Smooth muscle cell (in vitro differentiated cells): ENCODE data around the gene TNFRSF4. TPM values are rescaled to one million over a fixed set of nuclear protein-coding genes. Genes with fewer than 3 reads are reported as not detected.

Experiments used
- DNase-seq: peaks from one replicate; lab custom pipeline; 2025; ENCODE audit not compliant: unreplicated experiment; lab: John Stamatoyannopoulos, UW
- H2AFZ ChIP-seq: fragments of 200-600 bp; sonication (generic); 2 replicates; pipeline ENCODE4 v1.6.0; 2016; ENCODE audit warnings: antibody characterized with exemption, low read depth, mild to moderate bottlenecking
- H3F3A ChIP-seq: fragments of 200-600 bp; sonication (generic); 2 replicates; pipeline ENCODE4 v1.6.0; 2017; ENCODE audit warnings: antibody characterized with exemption, low read depth
- H3K27ac ChIP-seq: fragments of 200-600 bp; sonication (generic); 2 replicates; pipeline ENCODE4 v1.5.1; 2016; ENCODE audit warnings: low read depth, mild to moderate bottlenecking
- H3K27me3 ChIP-seq: fragments of 200-600 bp; sonication (generic); 2 replicates; pipeline ENCODE4 v1.6.1; 2016; ENCODE audit warnings: low read depth, mild to moderate bottlenecking
- H3K36me3 ChIP-seq: fragments of 200-600 bp; sonication (generic); 2 replicates; pipeline ENCODE4 v1.5.1; 2016; ENCODE audit warnings: low read depth
- H3K4me1 ChIP-seq: fragments of 200-600 bp; sonication (generic); 2 replicates; pipeline ENCODE4 v1.5.1; 2016; ENCODE audit warnings: low read depth
- H3K4me2 ChIP-seq: fragments of 200-600 bp; sonication (generic); 2 replicates; pipeline ENCODE4 v1.6.0; 2016; ENCODE audit warnings: mild to moderate bottlenecking
- H3K4me3 ChIP-seq: fragments of 200-600 bp; sonication (generic); 2 replicates; pipeline ENCODE4 v1.5.1; 2016; ENCODE audit warnings: mild to moderate bottlenecking
- H3K79me2 ChIP-seq: fragments of 200-600 bp; sonication (generic); 2 replicates; pipeline ENCODE4 v1.6.0; 2016; ENCODE audit warnings: low read depth, mild to moderate bottlenecking
- H3K9ac ChIP-seq: fragments of 200-600 bp; sonication (generic); 2 replicates; pipeline ENCODE4 v1.6.0; 2016; ENCODE audit warnings: low read depth
- H3K9me3 ChIP-seq: fragments of 200-600 bp; sonication (generic); replicated peaks from 2 replicates; pipeline ENCODE4 v1.5.1; 2016; ENCODE audit warnings: low read depth
- H4K20me1 ChIP-seq: fragments of 200-600 bp; sonication (generic); 2 replicates; pipeline ENCODE4 v1.6.0; 2016; ENCODE audit warnings: low read depth
- CTCF ChIP-seq: fragments of 200-600 bp; sonication (generic); IDR thresholded peaks from 2 replicates; pipeline ENCODE4 v1.5.1; 2017; ENCODE audit warnings: borderline replicate concordance, mild to moderate bottlenecking, antibody characterized with exemption; ENCODE audit not compliant: insufficient read depth, poor library complexity, severe bottlenecking
- WGBS: methylation state at CpG from one replicate; pipeline ENCODE4 v1.1.7; 2016; ENCODE audit warnings: low lambda C conversion rate; 5-methylcytosine and 5-hydroxymethylcytosine counted together
- polyA plus RNA-seq: library from polyadenylated mRNA; unstranded; fragments of >200 nt; fragmentation: Nextera tagmentation; extraction: Ambion mirVana; gene quantifications from 2 replicates; pipeline ENCODE4 v1.2.1, GENCODE V29; 2016
- total RNA-seq: library from RNA; depleted of rRNA; stranded (reverse); fragments of >200 nt; gene quantifications from 2 replicates; pipeline ENCODE4 v1.2.3, GENCODE V29; 2014

Gene TNFRSF4
- total and polyA plus RNA-seq, 2 experiments from 2014 or later: not detected

GRCh38 chr1:1259119-1259488 is 45.2 kb upstream of the TNFRSF4 start:
- 98% methylated on average over 22 of the region's 22 CpGs for WGBS
- peaks cover 80% of the 10 kb centered on the region for H4K20me1 ChIP-seq

DNA sequence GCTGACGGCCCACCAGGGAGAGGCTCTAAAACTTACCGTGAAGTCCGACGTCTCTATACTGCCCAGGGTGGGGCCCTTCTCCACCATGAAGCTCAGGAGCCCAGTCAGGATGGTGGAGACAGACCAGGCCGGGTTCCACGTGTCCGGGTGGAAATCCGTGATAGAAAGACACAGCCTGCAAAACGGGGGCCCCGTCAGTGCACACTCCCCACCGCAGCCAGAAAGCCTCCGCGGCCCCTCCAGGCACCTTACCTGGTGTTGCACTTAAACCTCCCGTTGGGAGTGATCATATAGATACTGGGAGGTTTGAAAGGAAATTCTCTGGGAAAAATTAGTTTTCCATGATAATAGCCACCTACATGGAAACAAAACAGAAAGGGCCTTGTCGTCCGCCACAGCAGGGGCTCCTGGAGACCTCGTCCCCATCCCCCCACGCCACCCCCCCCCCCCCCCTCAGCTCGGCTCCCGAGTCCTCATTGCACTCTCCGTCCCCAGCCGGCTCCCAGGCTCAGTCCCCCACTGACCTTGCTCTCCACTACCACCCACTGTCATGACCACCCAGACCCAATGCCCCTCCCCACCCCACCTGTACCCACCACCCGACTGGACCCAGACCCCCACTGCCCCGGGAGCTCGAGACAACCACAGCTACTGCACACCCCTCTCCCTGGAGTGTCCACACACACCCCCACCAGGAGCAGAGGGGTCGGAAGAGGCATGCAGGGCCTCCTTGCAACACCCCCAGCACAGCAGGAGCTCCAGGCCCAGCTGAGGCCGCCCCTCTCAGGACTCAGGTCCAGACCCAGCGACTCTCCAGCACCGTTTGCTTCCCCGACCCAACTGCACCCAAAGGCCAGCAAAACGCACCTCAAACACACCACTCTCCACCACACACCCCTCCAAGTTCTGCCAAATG is 43.3 kb upstream of the TNFRSF4 start:
- Histone ChIP-seq H3K36me3 (no peaks in the 10 kb centered on the region), H3K9ac (no peak overlapping the region), H4K20me1 (peaks cover 73% of the 10 kb centered on the region), H3K4me3 (no peak overlapping the region), H3K27ac (no peak overlapping the region), H3F3A (no peaks in the 10 kb centered on the region), H3K9me3 (no peaks in the 10 kb centered on the region), H3K79me2 (peaks cover 10% of the 10 kb centered on the region), H3K4me2 (no peak overlapping the region), H2AFZ (no peak overlapping the region), H3K27me3 (no peaks in the 10 kb centered on the region), H3K4me1 (no peaks in the 10 kb centered on the region)
- no peak for TF ChIP-seq CTCF
- WGBS: 98% methylated on average over 23 of the region's 31 CpGs
- no peak for DNase-seq

More at GRCh38 chr1:1259119-1259488, 45.2 kb upstream of the TNFRSF4 start:
- no peak for TF ChIP-seq CTCF
- Histone ChIP-seq H3K27ac (no peak overlapping the region), H3K9me3 (no peaks in the 10 kb centered on the region), H3K4me2 (no peak overlapping the region), H3K9ac (no peak overlapping the region), H3K27me3 (no peaks in the 10 kb centered on the region), H2AFZ (no peak overlapping the region), H3K36me3 (no peaks in the 10 kb centered on the region), H3F3A (no peaks in the 10 kb centered on the region), H3K4me3 (no peak overlapping the region), H3K79me2 (peaks cover 24% of the 10 kb centered on the region), H3K4me1 (no peaks in the 10 kb centered on the region)
- no peak for DNase-seq

DNA sequence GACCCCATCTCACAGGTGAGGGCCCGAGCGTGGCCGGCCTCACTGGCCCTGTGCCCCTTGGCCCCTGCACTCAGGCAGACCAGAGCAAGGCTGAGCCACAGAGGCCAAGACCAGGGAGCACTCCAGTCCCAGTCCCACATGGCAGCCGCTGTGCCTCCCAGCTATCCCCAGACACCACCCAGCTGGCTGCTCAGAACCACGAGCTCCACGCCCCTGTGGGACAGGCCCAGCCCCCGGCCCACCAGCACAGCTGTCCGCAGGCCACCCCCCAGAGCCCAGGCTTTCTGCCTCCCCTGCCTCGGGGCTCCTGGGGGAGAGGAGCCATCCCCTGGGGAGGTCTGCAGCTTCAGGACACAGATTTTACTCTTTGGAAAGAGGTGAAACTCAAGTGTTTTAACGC is 41.7 kb upstream of the TNFRSF4 start:
- Histone ChIP-seq H3K27ac (no peak overlapping the region), H3K4me2 (no peak overlapping the region), H3K4me1 (no peaks in the 10 kb centered on the region), H4K20me1 (peaks cover 62% of the 10 kb centered on the region), H3K9me3 (no peaks in the 10 kb centered on the region), H3K27me3 (no peaks in the 10 kb centered on the region), H2AFZ (no peak overlapping the region), H3K36me3 (no peaks in the 10 kb centered on the region), H3K4me3 (no peak overlapping the region), H3K79me2 (peaks cover 1% of the 10 kb centered on the region), H3K9ac (no peak overlapping the region), H3F3A (no peaks in the 10 kb centered on the region)
- DNase-seq: no peak
- 90% methylated on average over 10 of the region's 10 CpGs for WGBS
- TF ChIP-seq CTCF: no peak
